Panc1 (cell line): ENCODE measurements around the gene LZTS2. TPM values are rescaled to one million over a fixed set of nuclear protein-coding genes. Genes with fewer than 3 reads are reported as not detected.

Experiments used
- ATAC-seq: fragments of 200-7000 bp; cut with Tn5 transposase; 2 replicates; pipeline ENCODE4 v1.9.1; 2020; ENCODE audit warnings: mild to moderate bottlenecking, moderate library complexity
- BruUV-seq: library from RNA; stranded (reverse); fragments of 400-500 nt; replicated peaks from 2 replicates; lab custom pipeline; 2021; lab: Mats Ljungman, UMichigan
- CTCF ChIA-PET: fragments of 300-600 bp; sonication (Branson Sonifier 250); formaldehyde crosslinking; loops from one replicate; lab custom pipeline; 2022; ENCODE audit warnings: antibody characterized with exemption; lab: Charles Lee
- POLR2A ChIA-PET: fragments of 300-600 bp; sonication (Branson Sonifier 250); formaldehyde crosslinking; loops from one replicate; lab custom pipeline; 2022; ENCODE audit warnings: antibody characterized with exemption; lab: Charles Lee
- DNase-seq: peaks from one replicate; pipeline ENCODE4 v3.0.0-alpha.2; 2010; ENCODE audit warnings: low read depth, low spot score
- H3K27ac ChIP-seq: 2 replicates; pipeline ENCODE4 v1.5.1; 2011; ENCODE audit warnings: mild to moderate bottlenecking, low read length, inconsistent platforms
- H3K27me3 ChIP-seq: fragments of 200-500 bp; sonication (Bioruptor generic); 2 replicates; pipeline ENCODE4 v1.6.0; 2014; ENCODE audit warnings: low read length, inconsistent platforms; ENCODE audit not compliant: control insufficient read depth, insufficient read depth
- H3K36me3 ChIP-seq: fragments of 200-500 bp; sonication (Bioruptor generic); 2 replicates; pipeline ENCODE4 v1.5.1; 2014; ENCODE audit warnings: inconsistent platforms, mild to moderate bottlenecking, low read length, moderate library complexity; ENCODE audit not compliant: control insufficient read depth, insufficient read depth
- H3K4me1 ChIP-seq: 2 replicates; pipeline ENCODE4 v1.5.1; 2011; ENCODE audit warnings: inconsistent platforms, mild to moderate bottlenecking, low read length, moderate library complexity; ENCODE audit not compliant: control insufficient read depth, insufficient read depth
- H3K4me3 ChIP-seq, 2 experiments: 2 replicates each; pipeline ENCODE4 v1.5.1; 2011 to 2012; ENCODE audit warnings: low read depth in 2 of 2, low read length in 2 of 2, mild to moderate bottlenecking in 2 of 2, inconsistent platforms in 1 of 2, moderate library complexity in 1 of 2
- H3K9me3 ChIP-seq: fragments of 200-500 bp; sonication (Bioruptor generic); 2 replicates; pipeline ENCODE4 v1.5.1; 2014; ENCODE audit warnings: low read depth, mild to moderate bottlenecking, inconsistent platforms, low read length, moderate library complexity; ENCODE audit not compliant: control insufficient read depth, insufficient read depth
- CTCF ChIP-seq: fragments of 450-650 bp; IDR thresholded peaks from 2 replicates; pipeline ENCODE4 v1.5.1; 2017; ENCODE audit warnings: mild to moderate bottlenecking
- POLR2AphosphoS5 ChIP-seq: IDR thresholded peaks from 2 replicates; pipeline ENCODE4 v1.6.1; 2012; ENCODE audit warnings: mild to moderate bottlenecking, low read depth, low read length, moderate library complexity
- REST ChIP-seq, 2 experiments: IDR thresholded peaks; 2 replicates each; pipeline ENCODE4 v1.6.1; 2011 to 2012; ENCODE audit warnings: low read depth in 2 of 2, control low read depth in 1 of 2, low read length in 1 of 2, mild to moderate bottlenecking in 1 of 2, moderate library complexity in 1 of 2; ENCODE audit not compliant: insufficient read depth in 1 of 2
- SIN3A ChIP-seq: IDR thresholded peaks from 2 replicates; pipeline ENCODE4 v1.6.1; 2012; ENCODE audit warnings: low read depth, mild to moderate bottlenecking, low read length, moderate library complexity, borderline replicate concordance; ENCODE audit not compliant: insufficient read depth
- TCF7L2 ChIP-seq: IDR thresholded peaks from 2 replicates; pipeline ENCODE4 v1.6.1; 2011; ENCODE audit warnings: mild to moderate bottlenecking, low read depth, low read length, inconsistent platforms
- in situ Hi-C: cut with HindIII; loops from 2 replicates; pipeline ENCODE4 v1.10.0; 2016; ENCODE audit warnings: low sequenced_read_pairs, low pct_unique_long_range_greater_than_20kb
- intact Hi-C: fragments of 100-400 bp; cut with micrococcal nuclease; formaldehyde crosslinking; loops from one replicate; pipeline ENCODE4 v1.10.0; 2022; ENCODE audit not compliant: unreplicated experiment
- total RNA-seq: library from RNA; stranded (reverse); gene quantifications from one replicate; pipeline ENCODE4 v1.2.1, GENCODE V29; 2021; ENCODE audit not compliant: unreplicated experiment

The LZTS2 gene
- total RNA-seq, 1 experiment from 2014 or later, result 65.5 TPM

GRCh38 chr10:101018118-101018599 is 18.6 kb downstream of the LZTS2 start:
- Histone ChIP-seq H3K36me3 (no peaks in the 10 kb centered on the region), H3K9me3 (no peaks in the 10 kb centered on the region), H3K27ac (no peak overlapping the region), H3K27me3 (no peaks in the 10 kb centered on the region), H3K4me3 (no peak overlapping the region), H3K4me1 (peaks cover 3% of the 10 kb centered on the region)
- in situ Hi-C loops, result no loop called here
- no peak for DNase-seq
- BruUV-seq, result no TSS peak
- intact Hi-C loops, result no loop called here
- ChIA-PET POLR2A (interaction anchor here (0.6 kb wide), 1 partner anchor 20 kb away, joined by 14 read pairs; no protein-coding TSS in a partner anchor), CTCF (interaction anchor here (0.5 to 3.3 kb wide), 6 partner anchors 11 to 274 kb away, joined by 3 to 22 read pairs (median 6); partner anchors contain the start of genes PDZD7 and SFXN3)
- 0 out of 2 replicates have a peak, but pooled peaks have one; percentile 4 for ATAC-seq
- TF ChIP-seq POLR2AphosphoS5 (no peak), TCF7L2 (no peak), CTCF (no peak), REST (IDR thresholded peaks at IDR 0.05; ENCODE audit: insufficient read depth in 1 of 2, low read depth in 2 of 2, low read length in 1 of 2) (no peak)

GRCh38 chr10:101018600-101019439 is 19.2 kb downstream of the LZTS2 start:
- ChIA-PET CTCF (interaction anchor here (1.0 to 3.3 kb wide), 8 partner anchors 12 to 36 kb away, joined by 3 to 22 read pairs (median 5); partner anchors contain the start of genes PDZD7 and SFXN3), POLR2A (interaction anchor here (0.6 kb wide), 1 partner anchor 21 kb away, joined by 14 read pairs; no protein-coding TSS in a partner anchor)
- no peak for TF ChIP-seq SIN3A
- TF ChIP-seq TCF7L2, result no peak
- no peak for TF ChIP-seq REST (IDR thresholded peaks at IDR 0.05; ENCODE audit: insufficient read depth in 1 of 2, low read depth in 2 of 2, low read length in 1 of 2)
- peak; percentile 97 for TF ChIP-seq CTCF
- TF ChIP-seq POLR2AphosphoS5, result no peak
- intact Hi-C loops (no loop called here), in situ Hi-C loops (no loop called here)
- ATAC-seq, result peak; percentile 88
- peaks cover 2% of the 10 kb centered on the region; the same call in 1 of the 2 replicates for H3K4me1 ChIP-seq
- H3K36me3 ChIP-seq, result no peaks in the 10 kb centered on the region
- H3K9me3 ChIP-seq, result no peaks in the 10 kb centered on the region
- no peaks in the 10 kb centered on the region for H3K27me3 ChIP-seq
- H3K4me3 ChIP-seq, result no peak overlapping the region
- DNase-seq, result no peak
- no TSS peak for BruUV-seq
- H3K27ac ChIP-seq, result no peak overlapping the region
